ENCODE measurements around the gene TTPAL.

DNA sequence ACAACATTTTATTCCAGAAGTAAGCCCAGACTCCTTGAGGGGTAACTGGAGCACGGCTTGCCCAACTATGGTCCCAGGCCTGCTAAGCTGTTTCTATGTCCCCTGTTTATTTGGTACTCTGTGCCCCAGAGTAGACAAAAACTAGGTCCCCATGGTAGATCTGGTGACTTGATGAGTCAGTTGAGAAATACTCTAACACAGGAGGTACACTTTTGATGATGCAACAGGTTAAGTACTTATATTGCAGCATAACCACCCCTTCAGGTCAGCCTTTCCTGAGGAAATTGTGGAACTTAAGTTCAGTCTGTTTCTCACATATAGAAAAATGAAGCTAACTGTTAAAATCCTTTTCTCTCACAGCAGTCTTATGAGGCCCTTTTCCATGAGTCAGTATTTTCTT lies 19.6 kb downstream of the TTPAL start:
- TF ChIP-seq, protein P1, sequence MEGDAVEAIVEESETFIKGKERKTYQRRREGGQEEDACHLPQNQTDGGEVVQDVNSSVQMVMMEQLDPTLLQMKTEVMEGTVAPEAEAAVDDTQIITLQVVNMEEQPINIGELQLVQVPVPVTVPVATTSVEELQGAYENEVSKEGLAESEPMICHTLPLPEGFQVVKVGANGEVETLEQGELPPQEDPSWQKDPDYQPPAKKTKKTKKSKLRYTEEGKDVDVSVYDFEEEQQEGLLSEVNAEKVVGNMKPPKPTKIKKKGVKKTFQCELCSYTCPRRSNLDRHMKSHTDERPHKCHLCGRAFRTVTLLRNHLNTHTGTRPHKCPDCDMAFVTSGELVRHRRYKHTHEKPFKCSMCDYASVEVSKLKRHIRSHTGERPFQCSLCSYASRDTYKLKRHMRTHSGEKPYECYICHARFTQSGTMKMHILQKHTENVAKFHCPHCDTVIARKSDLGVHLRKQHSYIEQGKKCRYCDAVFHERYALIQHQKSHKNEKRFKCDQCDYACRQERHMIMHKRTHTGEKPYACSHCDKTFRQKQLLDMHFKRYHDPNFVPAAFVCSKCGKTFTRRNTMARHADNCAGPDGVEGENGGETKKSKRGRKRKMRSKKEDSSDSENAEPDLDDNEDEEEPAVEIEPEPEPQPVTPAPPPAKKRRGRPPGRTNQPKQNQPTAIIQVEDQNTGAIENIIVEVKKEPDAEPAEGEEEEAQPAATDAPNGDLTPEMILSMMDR (IDR thresholded peaks at IDR 0.05): no peak
- TF ChIP-seq ZFX (IDR thresholded peaks at IDR 0.05; ENCODE audit: borderline replicate concordance): no peak
